Heart left ventricle (tissue), 16 donors: ENCODE measurements around the gene SLC37A2. TPM values are rescaled to one million over a fixed set of nuclear protein-coding genes. Genes with fewer than 3 reads are reported as not detected.
A peak's percentile ranks its signal among the peaks of the same experiment; 100 is the strongest.

ENCODE experiments used
- ATAC-seq, 4 donors: fragments of 200-7000 bp; cut with Tn5 transposase; one replicate each; pipeline ENCODE4 v1.9.1; 2020 to 2022; ENCODE audit warnings: moderate library complexity in 4 of 4, mild to moderate bottlenecking in 3 of 4, moderate number of reproducible peaks in 1 of 4
- DNase-seq, 5 donors: peaks; one replicate each; pipeline ENCODE4 v3.0.0-alpha.2; 2020
- H3K27ac ChIP-seq, 12 donors: fragments of 200-600 bp; sonication (generic) in 4 of 12; one replicate each; pipeline versions ENCODE4 v1.5.0 to v1.8.0; 2016 to 2022; ENCODE audit warnings: mild to moderate bottlenecking in 2 of 12
- H3K27me3 ChIP-seq, 9 donors: fragments of 200-600 bp; sonication (generic) in 2 of 9; one replicate each; pipeline versions ENCODE4 v1.5.1 to v1.8.0; 2016 to 2022; ENCODE audit warnings: mild to moderate bottlenecking in 3 of 9
- H3K36me3 ChIP-seq, 9 donors: fragments of 200-600 bp; sonication (generic) in 2 of 9; one replicate each; pipeline versions ENCODE4 v1.5.0 to v1.8.0; 2018 to 2022; ENCODE audit warnings: mild to moderate bottlenecking in 2 of 9
- H3K4me1 ChIP-seq, 12 donors: fragments of 200-600 bp; sonication (generic) in 4 of 12; one replicate each; pipeline versions ENCODE4 v1.5.0 to v1.8.0; 2016 to 2022; ENCODE audit warnings: mild to moderate bottlenecking in 3 of 12
- H3K4me3 ChIP-seq, 12 donors: fragments of 200-600 bp; sonication (generic) in 4 of 12; one replicate each; pipeline versions ENCODE4 v1.5.0 to v1.8.0; 2017 to 2022; ENCODE audit warnings: mild to moderate bottlenecking in 9 of 12, moderate library complexity in 4 of 12
- H3K9me3 ChIP-seq, 12 donors: fragments of 200-600 bp; sonication (generic) in 4 of 12; one replicate each; pipeline versions ENCODE4 v1.5.0 to v1.8.0; 2016 to 2022; ENCODE audit warnings: mild to moderate bottlenecking in 1 of 12
- CTCF ChIP-seq, 12 donors: fragments of 200-600 bp; sonication (generic) in 4 of 12; IDR thresholded peaks; one replicate each; pipeline versions ENCODE4 v1.5.0 to v1.8.0; 2018 to 2022; ENCODE audit warnings: antibody characterized with exemption in 12 of 12, mild to moderate bottlenecking in 5 of 12
- POLR2A ChIP-seq, 2 donors: fragments of 450-650 bp; IDR thresholded peaks; one replicate each; pipeline ENCODE4 v1.6.1; 2017; ENCODE audit warnings: antibody characterized with exemption in 2 of 2, mild to moderate bottlenecking in 2 of 2, moderate library complexity in 2 of 2
- WGBS, 4 donors: extraction: QIAGEN DNeasy Blood & Tissue Kit in 2 of 4; methylation state at CpG; one replicate each; pipeline versions ENCODE4 v1.1.5 to v1.1.7; 2013 to 2018; 5-methylcytosine and 5-hydroxymethylcytosine counted together
- intact Hi-C, 10 donors: fragments of 100-400 bp; cut with DNase I; formaldehyde crosslinking; loops; one replicate each; pipeline versions ENCODE4 v1.11.1 to v1.14.2; 2022
- polyA plus RNA-seq, 2 donors: library from polyadenylated mRNA; stranded (reverse); fragments of 200-250 nt; gene quantifications; one replicate each; pipeline ENCODE4 v1.2.3, GENCODE V29; 2013
- total RNA-seq, 9 donors: library from RNA; depleted of rRNA in 2 of 9; stranded (reverse); fragments of >200 nt in 2 of 9; fragmentation: NEBNext Ultra II Directional in 3 of 9; extraction: Animal tissue kit (Norgen Biotek cat#: 25700) in 3 of 9; gene quantifications; one replicate each; pipeline versions ENCODE4 v1.1.0 to v1.2.4, GENCODE V29; 2016 to 2023
- donor health status: ischemic (EF 13 %, LVEDD 7.1; RV severe dilation, severe dysfunction).
- donor health status: healthy with polysubstance abuse.
- donor health status: DM: no; HTN: yes; CAD: no.
- donor health status: DM: no; HTN: no; CAD: no.
- donor health status: ischemic (EF 25% LVEDD 6.9; RV normal size, moderate dysfunction).
- donor health status: ischemic (EF 25% LVEDD 5.7; RV mildly dilated, moderate dysfunction).
- donor health status: healthy.
- donor health status: DM: yes; HTN: yes; CAD: no.
- donor health status: ischemic (EF 35%, LVEDD 5.7; RV mildly dilated, moderate dysfunction).
- donor health status: nonischemic (EF 11% LVEDD 7.7; RV severe dilation, severe dysfunction).
- donor health status: DM: yes; HTN: yes; CAD: no.
- donor health status: PGD.
- donor health status: ischemic (EF 29% LVEDD 5.4; RV normal size, mild dysfunction).
- donor health status: nonischemic (EF 23%, LVEDD 6.1; RV moderate dilation, normal function).

The SLC37A2 gene
- total and polyA plus RNA-seq, 11 donors = 0.65 to 17.9 (median 2.3) TPM

DNA sequence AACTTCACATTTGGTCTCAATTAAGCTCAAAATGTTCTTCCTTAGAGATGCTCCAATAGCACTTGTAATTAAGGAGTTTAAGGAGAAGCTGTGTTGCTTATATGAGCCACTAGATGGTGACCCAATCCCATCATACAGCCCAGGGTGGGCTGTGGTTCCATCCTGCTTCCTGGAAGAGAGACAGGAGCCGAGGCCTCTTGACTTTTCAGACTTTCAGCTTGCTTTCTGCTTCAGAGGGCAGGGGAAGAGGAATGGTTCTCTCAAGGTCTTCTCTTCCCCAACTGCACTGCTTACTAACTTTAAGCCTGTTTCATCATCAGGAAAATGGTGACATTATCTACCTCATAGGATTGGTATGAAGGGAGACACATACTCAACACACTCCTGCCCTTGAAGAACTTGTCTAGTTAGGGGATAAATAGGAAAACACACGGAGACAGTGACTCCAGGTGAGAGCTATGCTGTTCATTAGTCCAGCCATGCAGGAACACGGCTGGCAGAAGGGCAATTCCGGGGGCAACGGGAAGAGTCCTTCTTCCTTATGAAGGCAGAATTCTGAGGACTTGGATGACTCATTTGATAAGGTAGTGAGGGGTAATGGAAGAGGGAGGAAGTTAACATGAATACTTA is 28.3 kb downstream of the SLC37A2 start:
- no peak overlapping the region for H3K27ac ChIP-seq
- H3K4me1 ChIP-seq = peaks cover 0 to 10% (median 4%) of the 10 kb centered on the region in 12 donors
- intact Hi-C loops = loop anchor here (1.0 to 10.0 kb wide), 12 partner anchors 50 to 783 kb away; no protein-coding TSS in a partner anchor
- no peaks in the 10 kb centered on the region for H3K9me3 ChIP-seq
- no peak overlapping the region for H3K4me3 ChIP-seq
- H3K27me3 ChIP-seq = no peaks in the 10 kb centered on the region
- 39 to 60% (median 48%) methylated on average over 5 of the region's 5 CpGs for WGBS, 4 donors
- peak in 2 of 5 donors; percentile 46 to 54 for DNase-seq
- ATAC-seq = peak; percentile 74 to 92 (median 86)
- H3K36me3 ChIP-seq = peaks cover 0 to 19% (median 11%) of the 10 kb centered on the region in 9 donors
- peak; percentile 47 to 82 (median 68) for TF ChIP-seq CTCF (IDR thresholded peaks at IDR 0.05)
- TF ChIP-seq POLR2A (IDR thresholded peaks at IDR 0.05) = no peak

- Histone ChIP-seq H3K27ac (no peak overlapping the region), H3K27me3 (no peaks in the 10 kb centered on the region), H3K4me1 (peaks cover 0 to 10% (median 4%) of the 10 kb centered on the region in 12 donors), H3K4me3 (no peak overlapping the region), H3K36me3 (peaks cover 0 to 26% (median 18%) of the 10 kb centered on the region in 9 donors), H3K9me3 (no peaks in the 10 kb centered on the region)
- 87 to 91% (median 88%) methylated on average over 6 of the region's 6 CpGs for WGBS, 4 donors
- DNase-seq = no peak
- no peak for TF ChIP-seq POLR2A (IDR thresholded peaks at IDR 0.05)
- no peak for TF ChIP-seq CTCF (IDR thresholded peaks at IDR 0.05)
- intact Hi-C loops = loop anchor here (1.0 to 10.0 kb wide), 13 partner anchors 49 to 783 kb away; no protein-coding TSS in a partner anchor
- ATAC-seq = peak in 1 of 4 donors; percentile 26
Observed at GRCh38 chr11:125091877-125092664, 29.0 kb downstream of the SLC37A2 start.

GRCh38 chr11:125092669-125093068 is 29.6 kb downstream of the SLC37A2 start:
- Histone ChIP-seq H3K9me3 (no peaks in the 10 kb centered on the region), H3K27ac (no peak overlapping the region), H3K27me3 (no peaks in the 10 kb centered on the region), H3K4me1 (peaks cover 0 to 10% (median 4%) of the 10 kb centered on the region in 12 donors), H3K36me3 (peaks cover 0 to 32% (median 24%) of the 10 kb centered on the region in 9 donors), H3K4me3 (no peak overlapping the region)
- intact Hi-C loops = loop anchor here (2.0 to 10.0 kb wide), 10 partner anchors 50 to 782 kb away; no protein-coding TSS in a partner anchor
- no peak for TF ChIP-seq CTCF (IDR thresholded peaks at IDR 0.05)
- no peak for TF ChIP-seq POLR2A (IDR thresholded peaks at IDR 0.05)
- DNase-seq (no peak), ATAC-seq (no peak)
- 83 to 91% (median 89%) methylated on average over 6 of the region's 6 CpGs for WGBS, 4 donors

DNA sequence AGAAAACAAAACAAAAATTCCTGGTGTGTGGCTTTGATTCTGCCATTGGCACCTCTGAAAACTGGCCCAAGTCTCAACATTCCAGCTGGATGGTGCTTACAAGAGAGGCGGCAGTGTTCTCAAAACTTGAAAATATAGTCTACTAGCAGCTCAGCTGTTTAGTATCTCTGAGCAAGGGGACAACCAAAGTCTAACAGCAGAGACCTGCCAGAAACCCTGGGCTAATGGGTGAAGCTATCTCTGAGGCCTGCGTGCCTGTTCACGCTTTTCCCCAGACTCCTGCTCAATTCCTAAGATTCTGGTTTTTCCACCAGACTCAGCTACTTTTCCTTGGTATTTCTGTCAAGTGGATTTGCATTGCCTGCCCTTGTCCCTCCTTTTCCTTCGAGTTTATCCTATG is 30.4 kb downstream of the SLC37A2 start:
- ATAC-seq (no peak), DNase-seq (no peak)
- TF ChIP-seq CTCF (IDR thresholded peaks at IDR 0.05) (no peak), POLR2A (IDR thresholded peaks at IDR 0.05) (no peak)
- no peak overlapping the region for H3K4me3 ChIP-seq
- no peaks in the 10 kb centered on the region for H3K27me3 ChIP-seq
- H3K36me3 ChIP-seq = peaks cover 0 to 40% (median 31%) of the 10 kb centered on the region in 9 donors
- no peak overlapping the region for H3K27ac ChIP-seq
- H3K9me3 ChIP-seq = no peaks in the 10 kb centered on the region
- H3K4me1 ChIP-seq = peaks cover 0 to 10% (median 4%) of the 10 kb centered on the region in 12 donors
- intact Hi-C loops = loop anchor here (2.0 to 10.0 kb wide), 10 partner anchors 49 to 781 kb away; no protein-coding TSS in a partner anchor
- 79 to 86% (median 80%) methylated on average over 4 of the region's 4 CpGs for WGBS, 4 donors
